Measurements from ENCODE around the gene FIGN.

The FIGN gene

GRCh38 chr2:163580757-163581156, 155.1 kb downstream of the FIGN start:
- TF ChIP-seq POLR2AphosphoS5 (IDR thresholded peaks at IDR 0.05; ENCODE audit: low read depth, low read length) (no peak), FOXP2 (optimal IDR thresholded peaks at IDR 0.05; ENCODE audit: borderline replicate concordance, extremely low read depth, extremely low read length, insufficient read depth) (no peak), SIN3A (IDR thresholded peaks at IDR 0.05; ENCODE audit: borderline replicate concordance, insufficient read depth, low read length) (no peak), TAF1 (IDR thresholded peaks at IDR 0.05; ENCODE audit: borderline replicate concordance, insufficient read depth, low read length) (no peak)
- TF ChIP-seq, protein P1, sequence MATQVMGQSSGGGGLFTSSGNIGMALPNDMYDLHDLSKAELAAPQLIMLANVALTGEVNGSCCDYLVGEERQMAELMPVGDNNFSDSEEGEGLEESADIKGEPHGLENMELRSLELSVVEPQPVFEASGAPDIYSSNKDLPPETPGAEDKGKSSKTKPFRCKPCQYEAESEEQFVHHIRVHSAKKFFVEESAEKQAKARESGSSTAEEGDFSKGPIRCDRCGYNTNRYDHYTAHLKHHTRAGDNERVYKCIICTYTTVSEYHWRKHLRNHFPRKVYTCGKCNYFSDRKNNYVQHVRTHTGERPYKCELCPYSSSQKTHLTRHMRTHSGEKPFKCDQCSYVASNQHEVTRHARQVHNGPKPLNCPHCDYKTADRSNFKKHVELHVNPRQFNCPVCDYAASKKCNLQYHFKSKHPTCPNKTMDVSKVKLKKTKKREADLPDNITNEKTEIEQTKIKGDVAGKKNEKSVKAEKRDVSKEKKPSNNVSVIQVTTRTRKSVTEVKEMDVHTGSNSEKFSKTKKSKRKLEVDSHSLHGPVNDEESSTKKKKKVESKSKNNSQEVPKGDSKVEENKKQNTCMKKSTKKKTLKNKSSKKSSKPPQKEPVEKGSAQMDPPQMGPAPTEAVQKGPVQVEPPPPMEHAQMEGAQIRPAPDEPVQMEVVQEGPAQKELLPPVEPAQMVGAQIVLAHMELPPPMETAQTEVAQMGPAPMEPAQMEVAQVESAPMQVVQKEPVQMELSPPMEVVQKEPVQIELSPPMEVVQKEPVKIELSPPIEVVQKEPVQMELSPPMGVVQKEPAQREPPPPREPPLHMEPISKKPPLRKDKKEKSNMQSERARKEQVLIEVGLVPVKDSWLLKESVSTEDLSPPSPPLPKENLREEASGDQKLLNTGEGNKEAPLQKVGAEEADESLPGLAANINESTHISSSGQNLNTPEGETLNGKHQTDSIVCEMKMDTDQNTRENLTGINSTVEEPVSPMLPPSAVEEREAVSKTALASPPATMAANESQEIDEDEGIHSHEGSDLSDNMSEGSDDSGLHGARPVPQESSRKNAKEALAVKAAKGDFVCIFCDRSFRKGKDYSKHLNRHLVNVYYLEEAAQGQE (IDR thresholded peaks at IDR 0.05; ENCODE audit: insufficient read depth in 1 of 2, low read depth in 2 of 2, low read length in 2 of 2), result no peak

DNA sequence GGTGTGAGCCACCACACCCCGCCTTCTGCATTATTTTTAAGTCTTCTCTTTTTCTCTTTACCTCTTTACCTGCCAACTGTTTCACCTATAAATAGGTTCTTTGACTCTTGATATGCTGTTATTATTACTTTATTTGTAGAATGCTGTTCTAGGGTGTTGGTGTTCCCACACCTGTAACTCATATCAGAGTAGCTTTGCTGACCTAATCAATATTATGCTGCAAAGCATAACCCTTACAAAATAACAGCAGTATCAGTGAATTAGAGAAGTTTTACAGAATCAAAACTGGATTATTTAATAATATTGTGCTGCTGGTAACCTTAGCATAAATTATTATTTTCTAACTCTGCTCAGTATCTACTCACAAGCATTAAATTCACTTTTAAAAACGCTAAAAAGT, 161.5 kb downstream of the FIGN start:
- no peak for TF ChIP-seq TAF1 (IDR thresholded peaks at IDR 0.05; ENCODE audit: borderline replicate concordance, insufficient read depth, low read length)
- TF ChIP-seq, protein P1 (IDR thresholded peaks at IDR 0.05; ENCODE audit: insufficient read depth in 1 of 2, low read depth in 2 of 2, low read length in 2 of 2), result no peak
- no peak for TF ChIP-seq POLR2AphosphoS5 (IDR thresholded peaks at IDR 0.05; ENCODE audit: low read depth, low read length)
- no peak for TF ChIP-seq FOXP2 (optimal IDR thresholded peaks at IDR 0.05; ENCODE audit: borderline replicate concordance, extremely low read depth, extremely low read length, insufficient read depth)
- TF ChIP-seq SIN3A (IDR thresholded peaks at IDR 0.05; ENCODE audit: borderline replicate concordance, insufficient read depth, low read length), result no peak

- TF ChIP-seq SIN3A (IDR thresholded peaks at IDR 0.05; ENCODE audit: borderline replicate concordance, insufficient read depth, low read length) (no peak), POLR2AphosphoS5 (IDR thresholded peaks at IDR 0.05; ENCODE audit: low read depth, low read length) (no peak), FOXP2 (optimal IDR thresholded peaks at IDR 0.05; ENCODE audit: borderline replicate concordance, extremely low read depth, extremely low read length, insufficient read depth) (no peak), TAF1 (IDR thresholded peaks at IDR 0.05; ENCODE audit: borderline replicate concordance, insufficient read depth, low read length) (no peak)
- TF ChIP-seq, protein P1 (IDR thresholded peaks at IDR 0.05; ENCODE audit: insufficient read depth in 1 of 2, low read depth in 2 of 2, low read length in 2 of 2), result no peak
Observed at GRCh38 chr2:163573652-163574051, 162.2 kb downstream of the FIGN start.

GRCh38 chr2:163572850-163573249, 163.0 kb downstream of the FIGN start:
- TF ChIP-seq POLR2AphosphoS5 (IDR thresholded peaks at IDR 0.05; ENCODE audit: low read depth, low read length), result no peak
- no peak for TF ChIP-seq TAF1 (IDR thresholded peaks at IDR 0.05; ENCODE audit: borderline replicate concordance, insufficient read depth, low read length)
- TF ChIP-seq, protein P1 (IDR thresholded peaks at IDR 0.05; ENCODE audit: insufficient read depth in 1 of 2, low read depth in 2 of 2, low read length in 2 of 2), result no peak
- TF ChIP-seq FOXP2 (optimal IDR thresholded peaks at IDR 0.05; ENCODE audit: borderline replicate concordance, extremely low read depth, extremely low read length, insufficient read depth), result no peak
- no peak for TF ChIP-seq SIN3A (IDR thresholded peaks at IDR 0.05; ENCODE audit: borderline replicate concordance, insufficient read depth, low read length)

All from PFSK-1 (cell line).